ACHN (cell line): Measurements from ENCODE around the gene SEPTIN12.
"Not testable (repeated sequence)": the region's sequence is repeated elsewhere in the genome, so short reads cannot be mapped to it uniquely, and the experiment has no call there.

ENCODE experiments used
- DNase-seq: peaks from one replicate; pipeline ENCODE4 v3.0.0-alpha.2; 2015
- in situ Hi-C: cut with HindIII; loops from 2 replicates; pipeline ENCODE4 v1.10.0; 2017; ENCODE audit warnings: low sequenced_read_pairs, low pct_ligation_motif_present, low pct_unique_long_range_greater_than_20kb

SEPTIN12 gene

GRCh38 chr16:4744555-4745273, 43.4 kb downstream of the SEPTIN12 start:
- no peak for DNase-seq
- in situ Hi-C loops, result no loop called here

DNA sequence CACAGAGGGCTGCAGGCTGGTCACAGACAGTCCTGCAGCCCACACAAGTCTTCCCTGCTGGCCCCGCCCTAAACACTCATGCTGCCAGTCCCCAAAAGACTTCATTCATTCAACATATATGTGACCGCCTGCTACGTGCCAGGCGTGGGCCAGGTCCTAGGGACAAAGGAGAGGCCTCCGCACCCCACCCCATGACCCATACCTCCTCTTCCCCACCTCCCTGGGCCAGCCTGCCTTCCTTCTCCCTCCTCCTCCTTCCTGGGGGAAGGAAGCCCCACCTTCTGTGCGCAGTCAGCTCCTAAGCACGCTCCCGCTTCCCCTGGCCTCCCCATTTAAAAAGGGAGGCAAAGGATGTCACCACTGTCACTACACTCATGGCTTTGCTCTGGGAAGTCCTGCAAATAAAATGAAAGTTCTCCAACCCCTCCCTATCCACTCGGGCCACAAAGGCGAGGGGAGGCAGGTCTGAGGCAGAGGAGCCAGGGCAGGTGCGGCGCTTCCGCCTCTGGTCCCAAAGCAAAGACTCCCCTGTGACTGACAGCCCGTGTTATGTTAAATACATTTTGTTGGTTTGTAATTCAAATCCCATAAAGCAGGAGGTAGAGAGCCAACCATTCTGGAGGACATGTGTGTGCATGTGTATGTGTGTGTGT, 44.8 kb downstream of the SEPTIN12 start:
- in situ Hi-C loops, result no loop called here
- no peak for DNase-seq

DNA sequence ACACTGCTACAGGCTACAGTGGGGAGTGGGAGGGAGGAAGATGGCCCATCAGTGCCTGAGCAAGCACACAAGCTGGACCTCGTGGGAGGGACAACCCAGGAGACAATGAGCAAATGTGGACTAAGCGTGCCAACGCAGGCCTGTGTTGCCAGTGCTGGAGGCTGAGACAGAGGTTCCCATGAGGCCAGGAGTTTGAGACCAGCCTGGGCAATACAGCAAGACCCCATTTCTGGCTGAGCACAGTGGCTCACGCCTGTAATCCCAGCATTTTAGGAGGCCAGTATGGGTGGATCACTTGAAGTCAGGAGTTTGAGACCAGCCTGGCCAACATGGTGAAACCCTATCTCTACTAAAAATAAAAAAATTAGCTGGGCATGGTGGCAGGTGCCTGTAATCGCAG, 49.8 kb downstream of the SEPTIN12 start:
- in situ Hi-C loops, DNase-seq: not testable (repeated sequence)

GRCh38 chr16:4737545-4737944, 50.6 kb downstream of the SEPTIN12 start:
- in situ Hi-C loops, result no loop called here
- DNase-seq, result no peak

- DNase-seq, result no peak
- in situ Hi-C loops, result no loop called here
Measured at GRCh38 chr16:4736546-4736945, 51.6 kb downstream of the SEPTIN12 start.

DNA sequence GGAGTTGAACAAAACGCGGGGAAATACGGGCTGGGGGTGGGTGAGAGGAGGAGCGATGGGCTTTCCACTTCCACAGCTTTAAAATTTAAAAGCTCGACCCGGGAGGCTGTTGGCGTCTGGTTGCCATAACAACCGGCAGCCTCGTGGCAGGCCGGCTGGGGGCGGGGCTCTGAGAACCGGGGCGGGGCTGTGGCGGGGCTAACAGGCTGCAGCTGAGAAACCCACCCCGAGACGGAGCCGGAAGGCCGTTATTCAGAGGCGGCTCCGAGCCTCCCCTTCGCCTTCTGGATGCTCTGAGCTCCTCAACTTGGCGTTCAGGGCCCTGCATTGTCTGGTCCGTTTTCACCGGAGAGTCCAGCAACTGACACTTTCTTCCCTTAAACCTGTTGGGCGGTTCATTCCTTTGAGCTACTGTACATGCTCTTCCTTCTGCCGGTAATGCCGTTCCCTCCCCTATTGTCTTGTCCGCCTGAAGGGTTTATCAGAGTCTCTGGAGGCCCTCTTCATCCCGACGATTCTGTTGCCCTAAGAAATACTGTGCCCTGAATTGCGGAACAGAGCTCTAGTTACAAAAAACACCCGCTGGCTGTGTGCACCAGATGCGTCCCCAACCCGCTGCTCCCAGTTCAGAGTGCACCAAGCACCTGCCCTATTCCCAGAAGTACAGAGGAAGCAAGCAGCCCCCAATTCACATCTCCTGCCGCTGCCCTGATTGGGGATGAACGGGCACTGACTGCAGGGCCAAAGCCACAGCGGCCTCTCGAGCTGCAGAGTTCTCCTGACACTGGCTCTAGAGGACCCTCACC, 53.2 kb downstream of the SEPTIN12 start:
- in situ Hi-C loops, result no loop called here
- peak; percentile 85 for DNase-seq

GRCh38 chr16:4734063-4734729, 53.9 kb downstream of the SEPTIN12 start, which contains the start of the genes ANKS3 and DNAAF8:
ANKS3 (minus strand) TSS chr16:4734271; CDS start chr16:4730149, 4,122 bp downstream.
DNAAF8 (plus strand) TSS chr16:4734537; CDS start chr16:4736515, 1,978 bp downstream.
- in situ Hi-C loops, result no loop called here
- peak; percentile 99 for DNase-seq

DNA sequence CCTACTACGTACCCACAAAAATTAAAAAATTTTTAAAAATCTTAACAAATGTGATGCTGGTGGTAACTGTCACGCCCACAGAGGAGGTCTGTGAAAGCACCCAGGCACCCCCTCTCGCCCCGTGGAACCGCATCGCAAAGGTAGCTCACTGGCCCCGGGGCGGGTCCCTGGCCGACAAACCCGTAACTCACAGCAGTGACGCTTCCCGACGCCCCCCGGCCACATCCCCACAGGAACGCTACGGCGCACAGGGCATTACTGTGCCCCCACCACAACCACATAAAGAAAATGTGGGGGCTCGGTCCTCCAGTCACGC, 54.4 kb downstream of the SEPTIN12 start:
- peak; percentile 13 for DNase-seq
- in situ Hi-C loops, result no loop called here

- DNase-seq, result no peak
Measured at GRCh38 chr16:4733211-4733742, 54.9 kb downstream of the SEPTIN12 start.

DNA sequence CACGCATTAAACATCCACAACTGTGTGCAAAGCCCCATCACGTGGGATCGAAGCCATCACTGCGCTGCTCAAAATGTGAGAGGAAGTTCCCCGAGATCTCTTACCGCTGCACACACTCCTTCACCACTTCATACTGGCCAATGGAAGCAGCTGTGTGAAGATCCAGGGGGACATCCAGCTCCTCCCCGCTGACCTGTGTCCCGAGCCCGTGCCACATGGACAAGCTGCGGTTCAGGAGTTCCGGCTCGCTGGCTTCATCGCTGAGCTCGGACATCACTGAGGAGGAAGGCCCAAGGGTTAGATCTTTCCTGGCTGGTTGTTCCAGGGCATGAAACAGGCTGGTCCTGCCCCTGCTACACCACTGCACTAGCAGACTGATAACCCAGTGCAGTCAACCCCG, 58.3 kb downstream of the SEPTIN12 start:
- no peak for DNase-seq
- in situ Hi-C loops, result no loop called here

More at GRCh38 chr16:4733211-4733742, 54.9 kb downstream of the SEPTIN12 start:
- in situ Hi-C loops, result no loop called here

DNA sequence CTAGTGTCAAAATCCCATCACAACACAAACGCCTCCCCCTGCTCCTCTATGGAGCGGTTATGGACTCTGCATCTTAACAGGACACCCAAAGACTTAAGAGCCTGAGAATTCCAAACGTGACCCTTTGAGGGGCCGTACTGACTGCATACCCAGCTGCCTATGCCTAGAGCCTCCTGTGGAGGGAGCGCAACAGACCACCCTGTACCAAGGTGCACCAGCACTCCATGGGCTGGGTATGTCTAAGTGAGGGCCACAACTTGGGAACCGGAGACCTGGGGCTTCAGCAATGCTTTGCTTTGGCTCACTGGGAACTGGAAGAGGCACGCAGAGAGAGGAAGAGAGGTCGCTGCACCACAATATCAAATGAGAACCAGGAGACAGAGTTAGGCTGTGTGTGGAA, 59.5 kb downstream of the SEPTIN12 start:
- in situ Hi-C loops, result no loop called here
- DNase-seq, result no peak
